GM18520 (cell line): Measurements from ENCODE around the gene TSC22D2.

Experiments used
- ATAC-seq: cut with Tn5 transposase; IDR thresholded peaks from one replicate; pipeline ENCODE4 v1.9.1; 2021; ENCODE audit not compliant: unreplicated experiment

The TSC22D2 gene

GRCh38 chr3:150411106-150411460 is 3.0 kb downstream of the TSC22D2 start:
- no peak for ATAC-seq

GRCh38 chr3:150411546-150411945 is 3.4 kb downstream of the TSC22D2 start:
- no peak for ATAC-seq

GRCh38 chr3:150411976-150412375 is 3.9 kb downstream of the TSC22D2 start:
- ATAC-seq, result no peak

- ATAC-seq, result no peak
Measured at GRCh38 chr3:150412561-150413231, 4.6 kb downstream of the TSC22D2 start.

DNA sequence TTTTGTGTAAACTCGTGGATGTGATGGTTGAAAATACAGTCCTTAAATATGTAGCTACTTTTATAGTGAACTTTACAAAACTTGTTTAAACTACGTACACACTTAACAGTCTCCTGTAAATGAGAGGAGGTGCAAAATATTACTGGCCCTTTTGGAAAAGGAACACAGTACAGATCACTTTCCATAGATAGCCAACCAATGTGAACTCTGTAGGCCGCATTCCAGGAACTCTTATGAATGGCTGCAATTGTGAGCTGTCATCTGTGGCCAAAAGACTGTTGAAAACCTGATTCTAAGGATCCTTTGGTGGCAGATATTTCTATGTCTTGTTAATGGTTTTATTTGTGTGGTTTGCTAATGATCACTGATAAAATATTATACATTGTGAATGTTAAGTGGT is 6.2 kb downstream of the TSC22D2 start:
- ATAC-seq, result no peak

GRCh38 chr3:150414959-150415358 is 6.9 kb downstream of the TSC22D2 start:
- ATAC-seq, result no peak

DNA sequence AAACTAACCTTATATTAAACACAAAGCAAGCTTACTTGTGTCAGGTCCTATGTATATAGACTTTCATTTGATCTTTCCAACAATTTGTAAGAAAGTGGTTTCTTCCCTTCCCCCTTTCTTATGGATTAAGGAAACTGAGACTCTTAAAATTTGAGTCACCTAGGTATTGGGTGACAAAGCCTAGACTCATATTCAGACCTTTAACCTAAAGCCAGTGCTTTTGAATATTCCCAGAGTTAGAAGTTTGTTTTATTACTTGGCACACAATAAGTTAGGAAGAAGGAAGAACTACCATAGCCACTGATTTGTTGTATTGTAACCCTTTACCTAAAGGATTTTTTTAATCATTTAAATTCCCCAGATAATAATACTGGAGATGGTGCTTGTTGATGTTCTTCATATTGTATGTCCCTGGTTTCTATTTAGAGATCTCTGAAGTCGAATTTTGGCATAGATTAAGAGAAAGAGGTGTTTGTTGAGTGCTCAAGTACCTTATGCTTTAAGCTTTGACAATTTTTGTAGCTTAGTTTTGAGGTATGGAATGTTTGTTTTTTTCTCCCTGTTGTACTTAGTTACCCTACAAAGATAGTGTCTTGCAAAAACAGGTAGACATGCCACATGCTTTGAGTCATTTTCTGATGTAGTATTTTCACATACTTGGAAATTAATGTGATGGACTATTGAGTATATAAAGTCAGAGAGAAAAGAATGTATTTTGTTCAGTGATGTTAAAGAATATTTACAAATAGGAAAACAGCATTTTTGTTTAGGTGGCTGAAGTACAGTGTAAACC is 11.2 kb downstream of the TSC22D2 start:
- no peak for ATAC-seq

- no peak for ATAC-seq
Measured at GRCh38 chr3:150419959-150420358, 11.9 kb downstream of the TSC22D2 start.

- no peak for ATAC-seq
Measured at GRCh38 chr3:150421256-150421655, 13.2 kb downstream of the TSC22D2 start.

- no peak for ATAC-seq
Measured at GRCh38 chr3:150421799-150422548, 13.9 kb downstream of the TSC22D2 start.

- no peak for ATAC-seq
Measured at GRCh38 chr3:150422907-150423306, 14.8 kb downstream of the TSC22D2 start.

DNA sequence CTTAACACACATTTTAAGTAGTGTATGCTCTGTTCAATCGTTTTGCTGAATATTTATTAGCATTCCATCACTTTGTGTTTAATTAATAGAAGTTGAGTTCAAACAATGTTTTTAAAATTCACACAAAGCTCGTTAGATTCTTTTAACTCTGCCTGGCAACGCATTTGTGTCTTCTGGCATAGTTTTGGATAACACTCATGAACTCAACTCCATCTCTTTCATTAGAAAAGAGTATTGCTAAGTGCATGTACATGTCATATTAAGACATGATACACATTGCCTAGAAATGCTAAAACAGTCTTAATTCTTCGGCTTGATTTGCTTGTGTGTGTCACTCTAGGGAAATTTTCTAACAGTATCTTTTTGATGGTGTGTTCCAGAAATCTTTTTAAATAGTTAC is 15.7 kb downstream of the TSC22D2 start:
- no peak for ATAC-seq

GRCh38 chr3:150426292-150426691 is 18.2 kb downstream of the TSC22D2 start:
- no peak for ATAC-seq

DNA sequence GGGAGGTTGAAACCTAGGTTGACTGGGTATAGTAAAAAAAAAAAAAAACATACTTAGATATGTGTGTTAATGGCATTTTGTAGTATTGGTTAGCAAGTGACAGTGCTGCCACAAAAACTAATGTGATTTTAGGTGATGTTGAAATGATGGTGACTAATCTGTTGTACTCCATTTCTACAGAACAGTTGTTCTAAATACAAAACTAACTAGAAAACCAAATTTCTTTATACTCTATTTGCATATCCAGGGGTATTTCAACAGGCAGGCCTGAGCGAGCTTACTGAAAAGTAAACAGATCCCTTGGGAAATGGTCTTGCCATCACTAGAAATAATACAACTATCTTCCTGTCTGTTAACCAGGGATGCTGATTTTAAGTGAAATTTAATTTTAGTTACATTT is 20.5 kb downstream of the TSC22D2 start:
- no peak for ATAC-seq

DNA sequence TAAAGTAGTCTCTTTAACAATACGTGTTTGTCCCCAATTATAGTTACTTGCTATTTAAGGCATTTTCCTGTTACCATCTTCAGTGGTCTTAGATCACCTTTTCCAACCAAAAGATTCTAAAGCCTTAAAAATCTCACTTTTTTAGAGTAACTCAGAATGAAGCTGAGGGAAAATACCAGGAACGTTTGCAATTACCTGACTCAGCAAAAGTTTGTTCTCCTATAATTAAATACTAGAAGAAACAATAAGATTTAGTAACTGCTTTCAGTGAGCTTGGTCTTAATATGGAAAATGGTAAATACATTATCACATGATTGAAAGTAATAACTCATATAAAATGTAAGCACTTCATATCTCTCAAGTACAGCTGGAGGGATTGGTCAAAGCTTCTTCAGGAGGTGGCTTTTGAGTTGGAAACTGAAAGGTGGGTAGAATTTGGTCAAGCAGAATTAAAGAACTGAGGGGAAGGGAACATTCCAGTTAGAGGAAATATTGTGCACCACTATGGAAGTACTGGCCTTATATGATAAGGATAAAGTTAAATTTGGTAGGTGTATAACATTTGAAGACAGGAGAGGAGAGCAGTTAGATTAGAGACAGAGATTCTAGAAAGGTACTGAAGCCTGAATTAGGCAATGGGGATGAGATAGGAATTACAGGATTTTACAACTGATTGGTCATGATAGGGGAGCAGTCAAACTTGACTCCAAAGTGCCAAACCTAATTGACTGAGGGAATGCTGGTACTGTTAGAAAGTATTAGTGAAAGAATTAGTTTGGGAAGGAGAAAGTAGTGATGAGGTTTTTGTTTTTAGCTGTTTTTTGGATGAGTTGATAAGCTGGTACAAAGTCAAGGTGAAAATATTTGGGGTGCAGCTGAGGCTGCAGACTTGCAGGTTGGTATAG is 21.9 kb downstream of the TSC22D2 start:
- no peak for ATAC-seq

GRCh38 chr3:150433347-150433746 is 25.2 kb downstream of the TSC22D2 start:
- ATAC-seq, result no peak

- ATAC-seq, result no peak
Measured at GRCh38 chr3:150434234-150434633, 26.1 kb downstream of the TSC22D2 start.

- ATAC-seq, result no peak
Measured at GRCh38 chr3:150436161-150436560, 28.1 kb downstream of the TSC22D2 start.

GRCh38 chr3:150439657-150440056 is 31.6 kb downstream of the TSC22D2 start:
- no peak for ATAC-seq

GRCh38 chr3:150443331-150443741 is 35.2 kb downstream of the TSC22D2 start:
- no peak for ATAC-seq

DNA sequence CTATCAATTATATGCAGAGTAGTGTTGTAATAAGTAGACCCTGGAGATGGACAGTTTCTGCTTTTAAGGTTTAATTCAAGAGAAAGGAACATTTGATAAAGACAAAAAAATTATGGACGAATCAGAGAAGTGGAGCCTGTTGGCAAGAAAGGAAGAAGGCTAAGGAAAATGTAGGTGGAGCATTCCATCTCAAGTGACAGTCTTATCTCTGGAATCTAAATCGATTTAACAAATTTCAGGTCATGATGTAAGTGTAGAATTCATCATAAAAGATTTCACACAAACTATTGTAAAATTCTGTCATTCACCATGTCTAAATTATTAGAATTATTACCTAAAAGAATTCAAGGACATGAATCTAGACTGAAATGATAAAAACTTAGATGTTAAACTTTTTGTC is 36.3 kb downstream of the TSC22D2 start:
- no peak for ATAC-seq
